Measurements from ENCODE around the gene PCCA.

PCCA gene

GRCh38 chr13:100478107-100478809, 389.4 kb downstream of the PCCA start:
- no peak for FAIRE-seq

GRCh38 chr13:100480676-100481075, 391.8 kb downstream of the PCCA start:
- FAIRE-seq: no peak

- FAIRE-seq: no peak
Measured at GRCh38 chr13:100483139-100483538, 394.2 kb downstream of the PCCA start.

- FAIRE-seq: no peak
Measured at GRCh38 chr13:100483841-100484381, 395.0 kb downstream of the PCCA start.

GRCh38 chr13:100484702-100485101, 395.8 kb downstream of the PCCA start:
- no peak for FAIRE-seq

- no peak for FAIRE-seq
Measured at GRCh38 chr13:100485265-100485664, 396.4 kb downstream of the PCCA start.

GRCh38 chr13:100490692-100491091, 401.8 kb downstream of the PCCA start:
- FAIRE-seq: no peak

GRCh38 chr13:100491164-100491842, 402.4 kb downstream of the PCCA start:
- no peak for FAIRE-seq

GRCh38 chr13:100493418-100493817, 404.5 kb downstream of the PCCA start:
- no peak for FAIRE-seq

- no peak for FAIRE-seq
Measured at GRCh38 chr13:100495455-100495854, 406.6 kb downstream of the PCCA start.

GRCh38 chr13:100497389-100497788, 408.5 kb downstream of the PCCA start:
- FAIRE-seq: no peak

- no peak for FAIRE-seq
Measured at GRCh38 chr13:100502446-100502845, 413.6 kb downstream of the PCCA start.

GRCh38 chr13:100503622-100504021, 414.7 kb downstream of the PCCA start:
- no peak for FAIRE-seq

GRCh38 chr13:100506154-100506553, 417.3 kb downstream of the PCCA start:
- no peak for FAIRE-seq

- no peak for FAIRE-seq
Measured at GRCh38 chr13:100506600-100507422, 417.9 kb downstream of the PCCA start.

GRCh38 chr13:100508455-100508854, 419.6 kb downstream of the PCCA start:
- FAIRE-seq: no peak

GRCh38 chr13:100508996-100509395, 420.1 kb downstream of the PCCA start:
- FAIRE-seq: no peak

GRCh38 chr13:100510208-100510957, 421.5 kb downstream of the PCCA start:
- FAIRE-seq: no peak

- no peak for FAIRE-seq
Measured at GRCh38 chr13:100511466-100511865, 422.6 kb downstream of the PCCA start.

- no peak for FAIRE-seq
Measured at GRCh38 chr13:100512422-100512821, 423.5 kb downstream of the PCCA start.

GRCh38 chr13:100513171-100513570, 424.3 kb downstream of the PCCA start:
- FAIRE-seq: no peak

- FAIRE-seq: no peak
Measured at GRCh38 chr13:100513987-100514670, 425.2 kb downstream of the PCCA start.
